ENCODE measurements around the gene ACBD6.

DNA sequence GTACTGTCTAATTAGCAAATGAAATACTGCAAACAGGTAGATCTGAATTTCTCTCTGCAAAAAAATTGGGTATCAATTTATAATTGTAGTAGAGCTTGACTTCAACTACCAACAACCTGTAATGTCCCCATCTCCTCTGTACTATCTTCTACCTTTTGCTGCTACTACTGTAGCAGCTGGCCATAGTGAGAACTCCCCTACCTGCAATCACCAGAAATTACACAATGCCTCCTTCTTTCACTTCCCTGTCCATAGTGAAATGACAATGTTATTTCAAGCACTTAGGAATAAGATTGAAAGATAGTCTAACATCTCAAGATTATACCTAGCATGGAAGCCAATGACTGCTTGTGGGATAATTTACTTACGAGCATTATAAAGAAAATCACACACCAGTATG, 100.4 kb downstream of the ACBD6 start:
- TF ChIP-seq POLR2A (IDR thresholded peaks at IDR 0.05; ENCODE audit: low read depth) (no peak), EP300 (IDR thresholded peaks at IDR 0.05) (no peak)
- TF ChIP-seq, protein P1, sequence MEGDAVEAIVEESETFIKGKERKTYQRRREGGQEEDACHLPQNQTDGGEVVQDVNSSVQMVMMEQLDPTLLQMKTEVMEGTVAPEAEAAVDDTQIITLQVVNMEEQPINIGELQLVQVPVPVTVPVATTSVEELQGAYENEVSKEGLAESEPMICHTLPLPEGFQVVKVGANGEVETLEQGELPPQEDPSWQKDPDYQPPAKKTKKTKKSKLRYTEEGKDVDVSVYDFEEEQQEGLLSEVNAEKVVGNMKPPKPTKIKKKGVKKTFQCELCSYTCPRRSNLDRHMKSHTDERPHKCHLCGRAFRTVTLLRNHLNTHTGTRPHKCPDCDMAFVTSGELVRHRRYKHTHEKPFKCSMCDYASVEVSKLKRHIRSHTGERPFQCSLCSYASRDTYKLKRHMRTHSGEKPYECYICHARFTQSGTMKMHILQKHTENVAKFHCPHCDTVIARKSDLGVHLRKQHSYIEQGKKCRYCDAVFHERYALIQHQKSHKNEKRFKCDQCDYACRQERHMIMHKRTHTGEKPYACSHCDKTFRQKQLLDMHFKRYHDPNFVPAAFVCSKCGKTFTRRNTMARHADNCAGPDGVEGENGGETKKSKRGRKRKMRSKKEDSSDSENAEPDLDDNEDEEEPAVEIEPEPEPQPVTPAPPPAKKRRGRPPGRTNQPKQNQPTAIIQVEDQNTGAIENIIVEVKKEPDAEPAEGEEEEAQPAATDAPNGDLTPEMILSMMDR (IDR thresholded peaks at IDR 0.05): no peak
